ENCODE measurements around the gene ALPL.

DNA sequence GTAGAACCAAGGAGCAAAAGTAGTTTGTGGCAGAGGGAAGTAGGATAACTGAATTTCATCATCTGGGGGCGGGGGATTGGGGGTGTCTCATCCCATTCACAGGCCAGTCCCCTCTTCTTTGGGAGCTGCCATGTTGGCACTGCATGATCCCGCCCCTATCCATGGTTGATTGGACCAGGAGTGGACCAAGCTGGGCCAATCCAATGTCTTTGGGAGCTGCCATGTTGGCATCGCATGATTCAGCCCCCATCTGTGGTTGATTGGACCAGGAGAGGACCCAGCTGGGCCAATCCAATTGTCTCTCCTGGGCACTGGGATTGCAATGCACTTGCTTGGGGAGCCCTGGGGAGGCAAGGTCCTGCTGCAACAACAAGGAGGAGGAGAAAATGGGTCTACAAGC lies 12.3 kb upstream of the ALPL start:
- TF ChIP-seq, protein P1, sequence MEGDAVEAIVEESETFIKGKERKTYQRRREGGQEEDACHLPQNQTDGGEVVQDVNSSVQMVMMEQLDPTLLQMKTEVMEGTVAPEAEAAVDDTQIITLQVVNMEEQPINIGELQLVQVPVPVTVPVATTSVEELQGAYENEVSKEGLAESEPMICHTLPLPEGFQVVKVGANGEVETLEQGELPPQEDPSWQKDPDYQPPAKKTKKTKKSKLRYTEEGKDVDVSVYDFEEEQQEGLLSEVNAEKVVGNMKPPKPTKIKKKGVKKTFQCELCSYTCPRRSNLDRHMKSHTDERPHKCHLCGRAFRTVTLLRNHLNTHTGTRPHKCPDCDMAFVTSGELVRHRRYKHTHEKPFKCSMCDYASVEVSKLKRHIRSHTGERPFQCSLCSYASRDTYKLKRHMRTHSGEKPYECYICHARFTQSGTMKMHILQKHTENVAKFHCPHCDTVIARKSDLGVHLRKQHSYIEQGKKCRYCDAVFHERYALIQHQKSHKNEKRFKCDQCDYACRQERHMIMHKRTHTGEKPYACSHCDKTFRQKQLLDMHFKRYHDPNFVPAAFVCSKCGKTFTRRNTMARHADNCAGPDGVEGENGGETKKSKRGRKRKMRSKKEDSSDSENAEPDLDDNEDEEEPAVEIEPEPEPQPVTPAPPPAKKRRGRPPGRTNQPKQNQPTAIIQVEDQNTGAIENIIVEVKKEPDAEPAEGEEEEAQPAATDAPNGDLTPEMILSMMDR (IDR thresholded peaks at IDR 0.05): no peak
- TF ChIP-seq POLR2A (IDR thresholded peaks at IDR 0.05): no peak

All from breast epithelium (tissue), 3 donors.